ENCODE data around the gene DUOX1. TPM values are rescaled to one million over a fixed set of nuclear protein-coding genes. Genes with fewer than 3 reads are reported as not detected.
A peak's percentile ranks its signal among the peaks of the same experiment; 100 is the strongest.

DUOX1 gene
- total RNA-seq, 2 experiments from 2014 or later = not detected

GRCh38 chr15:45179221-45179985, 49.6 kb downstream of the DUOX1 start:
- no peaks in the 10 kb centered on the region for H3K9me3 Mint-ChIP-seq
- POLR2A ChIA-PET = interaction anchor here (0.6 to 5.3 kb wide), 6 partner anchors 8 to 21 kb away, joined by 3 to 33 read pairs (median 4); partner anchors contain the start of gene SHF
- no peaks in the 10 kb centered on the region for H3K27me3 Mint-ChIP-seq
- H3K36me3 Mint-ChIP-seq (ENCODE audit: low read depth) = peaks cover 4% of the 10 kb centered on the region
- peak; percentile 65 for TF ChIP-seq CTCF (IDR thresholded peaks at IDR 0.05)
- intact Hi-C loops (cut with micrococcal nuclease) = no loop called here
- no peak overlapping the region for H3K4me3 Mint-ChIP-seq
- CTCF ChIA-PET = interaction anchor here (0.8 to 13.1 kb wide), 4 partner anchors 8 to 21 kb away, joined by 3 to 131 read pairs (median 5); partner anchors contain the start of gene SHF
- DNase-seq = peak; percentile 59
- H3K4me1 Mint-ChIP-seq (ENCODE audit: low read depth) = peaks cover 19% of the 10 kb centered on the region
- H3K27ac Mint-ChIP-seq = no peak overlapping the region
- peak; percentile 59 for ATAC-seq

- CTCF ChIA-PET = interaction anchor here (0.7 to 13.1 kb wide), 5 partner anchors 9 to 20 kb away, joined by 3 to 131 read pairs (median 3); no protein-coding TSS in a partner anchor
- H3K36me3 Mint-ChIP-seq (ENCODE audit: low read depth) = peaks cover 4% of the 10 kb centered on the region
- no peak overlapping the region for H3K4me3 Mint-ChIP-seq
- peak overlapping the region; percentile 2 for H3K27ac Mint-ChIP-seq
- H3K27me3 Mint-ChIP-seq = no peaks in the 10 kb centered on the region
- peak; percentile 64 for DNase-seq
- peak; percentile 74 for ATAC-seq
- H3K4me1 Mint-ChIP-seq (ENCODE audit: low read depth) = peaks cover 22% of the 10 kb centered on the region
- POLR2A ChIA-PET = interaction anchor here (0.6 to 5.3 kb wide), 6 partner anchors 12 to 21 kb away, joined by 3 to 33 read pairs (median 4); no protein-coding TSS in a partner anchor
- intact Hi-C loops (cut with micrococcal nuclease) = no loop called here
- no peak for TF ChIP-seq CTCF (IDR thresholded peaks at IDR 0.05)
- H3K9me3 Mint-ChIP-seq = no peaks in the 10 kb centered on the region
Observed at GRCh38 chr15:45180201-45180600, 50.4 kb downstream of the DUOX1 start.

- Mint-ChIP-seq H3K9me3 (no peaks in the 10 kb centered on the region), H3K4me3 (no peak overlapping the region), H3K36me3 (ENCODE audit: low read depth) (peaks cover 4% of the 10 kb centered on the region), H3K27me3 (no peaks in the 10 kb centered on the region), H3K4me1 (ENCODE audit: low read depth) (peaks cover 27% of the 10 kb centered on the region), H3K27ac (no peak overlapping the region)
- ChIA-PET POLR2A (interaction anchor here (0.6 to 5.3 kb wide), 5 partner anchors 11 to 20 kb away, joined by 3 to 33 read pairs (median 5); no protein-coding TSS in a partner anchor), CTCF (interaction anchor here (0.7 to 13.1 kb wide), 8 partner anchors 9 to 433 kb away, joined by 3 to 131 read pairs (median 3); no protein-coding TSS in a partner anchor)
- TF ChIP-seq CTCF (IDR thresholded peaks at IDR 0.05) = no peak
- DNase-seq (no peak), ATAC-seq (no peak)
- intact Hi-C loops (cut with micrococcal nuclease) = no loop called here
Observed at GRCh38 chr15:45180648-45181436, 51.0 kb downstream of the DUOX1 start.

GRCh38 chr15:45181491-45182285, 51.9 kb downstream of the DUOX1 start:
- intact Hi-C loops (cut with micrococcal nuclease) = no loop called here
- ATAC-seq (no peak), DNase-seq (no peak)
- ChIA-PET CTCF (interaction anchor here (0.6 to 13.1 kb wide), 6 partner anchors 10 to 632 kb away, joined by 3 to 131 read pairs (median 4); no protein-coding TSS in a partner anchor), POLR2A (interaction anchor here (1.6 to 5.3 kb wide), 2 partner anchors 13 to 16 kb away, joined by 5 to 33 read pairs; no protein-coding TSS in a partner anchor)
- no peaks in the 10 kb centered on the region for H3K27me3 Mint-ChIP-seq
- no peak overlapping the region for H3K4me3 Mint-ChIP-seq
- H3K36me3 Mint-ChIP-seq (ENCODE audit: low read depth) = peaks cover 4% of the 10 kb centered on the region
- no peaks in the 10 kb centered on the region for H3K9me3 Mint-ChIP-seq
- H3K27ac Mint-ChIP-seq = no peak overlapping the region
- peaks cover 31% of the 10 kb centered on the region for H3K4me1 Mint-ChIP-seq (ENCODE audit: low read depth)
- no peak for TF ChIP-seq CTCF (IDR thresholded peaks at IDR 0.05)
